GM23248 (cell line): Measurements from ENCODE around the gene GDE1.

Experiments used
- EZH2 ChIP-seq: fragments of 200-600 bp; sonication (generic); IDR thresholded peaks from 2 replicates; pipeline ENCODE4 v1.6.1; 2018; ENCODE audit warnings: antibody characterized with exemption, mild to moderate bottlenecking; ENCODE audit not compliant: insufficient read depth, poor library complexity, severe bottlenecking
- EZH2phosphoT487 ChIP-seq: fragments of 200-600 bp; sonication (generic); IDR thresholded peaks from 2 replicates; pipeline ENCODE4 v1.6.1; 2018; ENCODE audit warnings: antibody characterized with exemption, moderate library complexity, mild to moderate bottlenecking, low read depth; ENCODE audit not compliant: insufficient read depth

DNA sequence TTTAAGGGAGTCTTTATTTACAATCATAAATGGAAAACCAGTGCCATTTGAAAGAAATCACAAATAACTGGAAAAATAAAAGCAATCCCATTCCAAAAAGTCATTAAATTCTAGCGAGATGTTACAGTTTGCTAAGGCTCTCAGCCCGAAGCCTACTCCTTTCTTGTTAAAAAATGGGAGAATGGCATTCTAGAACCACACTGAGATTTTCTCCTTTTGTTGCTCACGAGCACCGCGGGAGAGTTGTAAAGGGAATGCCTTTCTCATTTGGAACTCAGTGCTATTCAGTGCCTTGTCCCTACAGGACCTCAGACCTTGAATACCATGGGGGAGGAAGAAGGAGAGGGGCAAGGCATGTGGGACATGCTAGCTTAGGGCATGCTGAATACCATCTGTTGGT lies 36.3 kb downstream of the GDE1 start:
- TF ChIP-seq EZH2 (no peak), EZH2phosphoT487 (no peak)
